ENCODE results near the gene WFIKKN2.
"Not testable (repeated sequence)": the region's sequence is repeated elsewhere in the genome, so short reads cannot be mapped to it uniquely, and the experiment has no call there.

- not testable (repeated sequence) for TF ChIP-seq CTCF (tag by site-specific recombination; IDR thresholded peaks at IDR 0.05); SETDB1 (IDR thresholded peaks at IDR 0.05; ENCODE audit: insufficient read length, low read length); ZNF354C (tag by site-specific recombination; IDR thresholded peaks at IDR 0.05; ENCODE audit: borderline replicate concordance, low read depth); TCF7L2 (IDR thresholded peaks at IDR 0.05; ENCODE audit: borderline replicate concordance, low read depth, low read length); ZFP41 (tag by site-specific recombination; IDR thresholded peaks at IDR 0.05; ENCODE audit: borderline replicate concordance)
Observed at GRCh38 chr17:50804749-50805475, 30.5 kb upstream of the WFIKKN2 start.

Data from HEK293 (cell line).